Measurements from ENCODE around the gene NCKAP5.

GRCh38 chr2:133496501-133497269 is 71.6 kb downstream of the NCKAP5 start:
- TF ChIP-seq CTCF (IDR thresholded peaks at IDR 0.05; ENCODE audit: insufficient read depth, low read depth, low read length) (no peak), EZH2 (IDR thresholded peaks at IDR 0.05; ENCODE audit: insufficient read depth, low read length) (no peak)
